Skeletal muscle tissue (tissue), 4 donors: ENCODE data around the gene AMFR. TPM values are rescaled to one million over a fixed set of nuclear protein-coding genes. Genes with fewer than 3 reads are reported as not detected.

Experiments
- H3K27ac ChIP-seq: one replicate; pipeline ENCODE4 v1.7.0; 2013; ENCODE audit warnings: mild to moderate bottlenecking, low read depth, low read length, inconsistent platforms
- H3K27me3 ChIP-seq, 3 donors: one replicate each; pipeline ENCODE4 v1.7.0; 2013; ENCODE audit warnings: low read length in 3 of 3; ENCODE audit not compliant: control insufficient read depth in 3 of 3, insufficient read depth in 3 of 3
- H3K36me3 ChIP-seq, 3 donors: one replicate each; pipeline ENCODE4 v1.7.0; 2013; ENCODE audit warnings: low read length in 3 of 3; ENCODE audit not compliant: control insufficient read depth in 3 of 3, insufficient read depth in 3 of 3
- H3K4me1 ChIP-seq, 3 donors: one replicate each; pipeline ENCODE4 v1.7.0; 2013; ENCODE audit warnings: low read length in 3 of 3, mild to moderate bottlenecking in 3 of 3; ENCODE audit not compliant: control insufficient read depth in 3 of 3, insufficient read depth in 3 of 3
- H3K4me3 ChIP-seq, 3 donors: one replicate each; pipeline ENCODE4 v1.7.0; 2013; ENCODE audit warnings: low read length in 3 of 3
- H3K9ac ChIP-seq, 3 donors: one replicate each; pipeline ENCODE4 v1.7.0; 2013; ENCODE audit warnings: low read length in 3 of 3, mild to moderate bottlenecking in 3 of 3, moderate library complexity in 2 of 3, low read depth in 1 of 3
- H3K9me3 ChIP-seq, 3 donors: one replicate each; pipeline ENCODE4 v1.7.0; 2013; ENCODE audit warnings: low read length in 3 of 3; ENCODE audit not compliant: control insufficient read depth in 3 of 3
- total RNA-seq: library from RNA; depleted of rRNA; stranded (reverse); fragments of >200 nt; gene quantifications from one replicate; pipeline ENCODE4 v1.2.3, GENCODE V29; 2014
- donor health status: Osteomylitis.

AMFR gene
- total RNA-seq, 1 donor from 2014 or later, result 130 TPM

DNA sequence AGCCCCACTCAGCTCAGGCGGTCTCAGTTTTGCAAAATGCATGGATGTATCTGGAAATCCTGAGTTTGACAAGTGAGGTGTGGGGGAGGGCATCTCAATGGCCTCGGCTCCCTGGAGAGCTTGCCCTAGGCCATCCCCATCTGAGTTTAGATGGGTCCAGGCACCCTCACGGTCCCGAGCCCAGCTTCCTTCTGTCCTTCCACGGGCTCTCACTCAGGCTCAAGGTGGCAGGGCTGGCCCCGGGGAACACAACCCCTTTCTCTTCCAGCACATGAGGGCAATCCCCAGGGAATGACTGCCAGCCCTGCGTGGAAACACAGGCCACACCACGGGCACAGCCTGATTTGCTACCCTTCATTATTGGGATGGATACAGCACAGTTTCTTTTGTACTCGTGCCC is 58.4 kb downstream of the AMFR start:
- Histone ChIP-seq H3K9me3 (no peaks in the 10 kb centered on the region), H3K9ac (no peak overlapping the region), H3K4me1 (peaks cover 9 to 18% (median 10%) of the 10 kb centered on the region in 3 donors), H3K36me3 (peaks cover 44 to 66% (median 53%) of the 10 kb centered on the region in 3 donors), H3K4me3 (no peak overlapping the region), H3K27ac (no peak overlapping the region), H3K27me3 (no peaks in the 10 kb centered on the region)

DNA sequence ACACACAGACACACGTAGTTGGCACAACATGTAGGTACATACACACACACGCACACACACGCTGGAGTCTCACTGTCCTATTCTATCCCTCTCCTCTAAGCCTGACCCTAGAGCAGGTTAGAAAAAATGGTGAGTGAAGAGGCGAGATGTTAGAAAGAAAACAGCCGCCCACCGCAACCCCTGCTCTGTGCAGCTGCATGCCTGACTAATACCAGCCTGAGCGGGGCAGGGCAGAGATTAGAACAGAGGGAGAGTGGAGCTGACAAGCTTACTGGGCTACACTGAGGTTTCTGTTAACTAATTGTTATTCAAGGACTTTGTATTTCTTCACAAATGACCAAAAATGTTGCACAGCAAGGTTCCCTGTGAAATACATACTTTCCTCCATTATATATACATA is 59.8 kb downstream of the AMFR start:
- Histone ChIP-seq H3K9me3 (no peaks in the 10 kb centered on the region), H3K27me3 (no peaks in the 10 kb centered on the region), H3K9ac (no peak overlapping the region), H3K4me1 (peaks cover 1 to 10% (median 7%) of the 10 kb centered on the region in 3 donors), H3K4me3 (no peak overlapping the region), H3K27ac (no peak overlapping the region), H3K36me3 (peaks cover 44 to 67% (median 54%) of the 10 kb centered on the region in 3 donors)

DNA sequence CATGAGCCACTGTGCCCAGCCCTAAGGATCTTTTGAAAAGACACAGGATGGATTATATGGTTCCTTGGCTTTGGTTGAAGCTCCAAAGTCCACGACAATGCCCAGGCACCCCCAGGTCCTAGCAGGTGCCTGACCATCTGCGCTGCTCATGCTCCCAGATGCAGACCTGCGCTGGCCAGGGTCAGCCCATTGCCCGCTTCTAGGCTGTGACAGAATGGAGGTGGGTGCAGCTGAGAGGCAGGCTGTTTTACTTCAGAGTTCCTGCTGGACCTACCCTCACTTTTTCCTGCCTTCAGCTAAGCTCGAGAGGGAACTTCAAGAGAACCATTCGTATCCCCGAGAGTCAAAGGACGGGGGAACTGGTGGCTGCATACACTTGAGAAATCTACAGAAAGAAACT is 60.5 kb downstream of the AMFR start:
- no peak overlapping the region for H3K27ac ChIP-seq
- H3K36me3 ChIP-seq, result peaks cover 44 to 67% (median 54%) of the 10 kb centered on the region in 3 donors
- H3K9me3 ChIP-seq, result no peaks in the 10 kb centered on the region
- H3K4me3 ChIP-seq, result no peak overlapping the region
- H3K27me3 ChIP-seq, result no peaks in the 10 kb centered on the region
- no peak overlapping the region for H3K9ac ChIP-seq
- H3K4me1 ChIP-seq, result peaks cover 4 to 13% (median 12%) of the 10 kb centered on the region in 3 donors

DNA sequence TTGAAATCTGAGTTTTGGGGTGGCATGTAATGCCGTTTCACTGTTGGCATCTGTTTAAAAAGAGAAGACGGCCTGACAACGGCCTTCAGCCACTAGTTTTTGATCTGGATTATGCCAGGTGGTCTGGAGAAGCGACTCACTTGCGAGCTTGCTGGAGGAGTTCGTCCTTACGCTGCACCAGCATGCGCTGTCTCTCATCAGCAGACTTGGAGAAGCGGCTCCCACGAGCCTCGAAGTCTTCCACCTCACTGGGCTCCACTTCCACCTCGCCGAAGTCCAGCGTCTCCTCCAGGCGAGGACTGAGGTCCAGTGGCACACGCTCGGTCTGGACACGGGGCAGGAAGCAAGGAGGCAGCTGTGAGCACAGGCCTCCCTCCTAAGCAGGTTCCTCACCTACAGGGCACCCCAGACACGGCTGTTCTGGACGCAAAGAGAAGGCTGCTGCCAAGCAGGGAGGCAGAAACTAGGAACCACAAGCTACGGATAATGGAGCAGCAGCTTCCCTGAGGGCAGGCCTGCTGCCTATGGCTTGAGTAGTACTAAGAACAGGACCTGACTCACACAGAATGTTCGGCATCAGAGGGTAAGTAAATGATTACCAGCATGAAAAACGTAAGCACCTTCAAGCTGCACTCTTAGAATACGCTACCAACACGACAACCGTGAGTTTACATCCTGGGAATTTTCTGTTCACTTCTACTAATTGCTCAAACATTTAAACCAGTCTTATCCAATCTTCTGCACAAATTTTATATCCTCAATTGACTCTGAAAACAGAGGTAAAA is 61.4 kb downstream of the AMFR start:
- H3K27me3 ChIP-seq, result no peaks in the 10 kb centered on the region
- H3K27ac ChIP-seq, result no peak overlapping the region
- H3K9me3 ChIP-seq, result no peaks in the 10 kb centered on the region
- no peak overlapping the region for H3K9ac ChIP-seq
- peaks cover 7 to 16% (median 13%) of the 10 kb centered on the region in 3 donors for H3K4me1 ChIP-seq
- peaks cover 44 to 64% (median 50%) of the 10 kb centered on the region in 3 donors for H3K36me3 ChIP-seq
- H3K4me3 ChIP-seq, result no peak overlapping the region

DNA sequence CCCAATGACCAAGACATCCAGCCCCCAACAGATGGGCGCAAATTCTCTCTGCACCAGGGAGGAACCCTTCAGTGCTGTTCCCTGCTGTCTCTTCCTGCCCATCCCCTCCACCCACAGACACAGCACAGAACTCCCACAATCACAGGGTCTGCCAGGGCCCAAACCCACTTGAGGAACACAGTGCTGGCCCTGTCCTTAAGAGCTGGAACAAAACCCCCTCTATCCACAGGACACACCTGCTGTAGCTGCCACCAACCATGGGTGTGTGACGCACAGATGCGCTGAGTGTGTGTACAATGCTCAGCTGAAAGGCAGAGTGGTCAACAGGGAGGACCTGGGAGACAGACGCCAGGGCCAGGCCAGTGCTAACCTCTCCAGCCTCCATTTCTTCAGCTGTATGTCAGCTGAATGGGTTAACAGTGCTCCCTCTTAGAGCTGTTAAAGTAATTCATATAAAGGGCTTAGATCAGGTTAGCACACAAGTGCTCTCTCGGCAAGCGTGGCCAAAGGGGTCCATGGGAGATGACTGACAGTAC is 62.1 kb downstream of the AMFR start:
- peaks cover 7 to 17% (median 13%) of the 10 kb centered on the region in 3 donors for H3K4me1 ChIP-seq
- H3K4me3 ChIP-seq, result no peak overlapping the region
- H3K36me3 ChIP-seq, result peaks cover 44 to 57% (median 48%) of the 10 kb centered on the region in 3 donors
- H3K27me3 ChIP-seq, result no peaks in the 10 kb centered on the region
- H3K9me3 ChIP-seq, result no peaks in the 10 kb centered on the region
- H3K27ac ChIP-seq, result no peak overlapping the region
- no peak overlapping the region for H3K9ac ChIP-seq

DNA sequence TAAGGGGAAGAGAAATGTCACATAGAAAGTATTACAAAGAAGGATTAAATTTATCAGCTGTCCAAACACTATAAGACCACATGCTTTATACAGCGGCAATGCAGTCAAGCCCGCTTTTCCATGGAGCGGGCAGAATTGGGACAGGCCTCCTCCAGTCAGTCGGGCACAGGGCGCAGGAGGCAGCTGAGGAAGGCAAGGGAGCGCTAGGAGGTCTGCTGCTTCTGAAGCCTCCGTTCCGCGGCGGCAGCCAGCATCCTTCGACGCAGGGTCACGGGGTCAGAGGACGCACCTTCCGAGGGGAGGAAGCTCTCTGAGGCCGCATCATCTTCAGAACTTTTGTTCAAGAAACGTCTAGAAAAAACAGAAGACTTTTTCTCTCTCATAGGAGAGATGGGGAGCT is 62.6 kb downstream of the AMFR start:
- Histone ChIP-seq H3K27me3 (no peaks in the 10 kb centered on the region), H3K27ac (no peak overlapping the region)

DNA sequence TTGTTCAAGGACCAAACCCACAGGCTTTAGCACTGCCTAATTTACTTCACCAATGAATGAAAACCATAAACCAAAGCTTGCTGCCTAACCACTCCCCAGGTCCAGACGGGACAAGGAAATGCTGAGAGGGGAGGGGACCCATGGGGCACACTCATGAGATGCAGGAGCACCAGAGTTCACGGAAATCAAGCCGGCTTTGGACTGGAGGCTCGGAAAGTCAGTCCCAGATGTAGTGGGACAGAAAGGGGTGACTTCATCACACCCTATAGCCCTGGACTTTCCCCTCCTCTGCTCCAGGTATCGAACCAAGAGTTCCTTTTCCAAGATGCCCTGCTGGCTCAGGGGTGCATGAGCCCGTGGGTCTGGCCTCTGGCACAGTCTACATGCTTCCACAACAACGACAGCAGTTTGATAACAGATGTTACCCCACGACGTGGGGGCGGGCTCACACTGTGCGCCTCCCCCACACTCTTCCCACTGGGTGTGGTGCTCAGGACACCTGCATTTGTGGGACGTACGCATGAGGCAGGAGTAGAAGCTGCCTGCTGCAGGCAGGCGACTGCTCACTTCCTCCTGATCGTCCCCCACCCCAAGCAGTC is 63.2 kb downstream of the AMFR start:
- Histone ChIP-seq H3K4me1 (peaks cover 8 to 20% (median 9%) of the 10 kb centered on the region in 3 donors), H3K27ac (no peak overlapping the region), H3K9ac (no peak overlapping the region), H3K9me3 (no peaks in the 10 kb centered on the region), H3K4me3 (no peak overlapping the region), H3K36me3 (peaks cover 36 to 46% (median 41%) of the 10 kb centered on the region in 3 donors), H3K27me3 (no peaks in the 10 kb centered on the region)

More for the DNA sequence above, 62.6 kb downstream of the AMFR start:
- Histone ChIP-seq H3K36me3 (peaks cover 39 to 52% (median 46%) of the 10 kb centered on the region in 3 donors), H3K4me1 (peaks cover 8 to 20% (median 9%) of the 10 kb centered on the region in 3 donors), H3K9ac (no peak overlapping the region), H3K4me3 (no peak overlapping the region), H3K9me3 (no peaks in the 10 kb centered on the region)

DNA sequence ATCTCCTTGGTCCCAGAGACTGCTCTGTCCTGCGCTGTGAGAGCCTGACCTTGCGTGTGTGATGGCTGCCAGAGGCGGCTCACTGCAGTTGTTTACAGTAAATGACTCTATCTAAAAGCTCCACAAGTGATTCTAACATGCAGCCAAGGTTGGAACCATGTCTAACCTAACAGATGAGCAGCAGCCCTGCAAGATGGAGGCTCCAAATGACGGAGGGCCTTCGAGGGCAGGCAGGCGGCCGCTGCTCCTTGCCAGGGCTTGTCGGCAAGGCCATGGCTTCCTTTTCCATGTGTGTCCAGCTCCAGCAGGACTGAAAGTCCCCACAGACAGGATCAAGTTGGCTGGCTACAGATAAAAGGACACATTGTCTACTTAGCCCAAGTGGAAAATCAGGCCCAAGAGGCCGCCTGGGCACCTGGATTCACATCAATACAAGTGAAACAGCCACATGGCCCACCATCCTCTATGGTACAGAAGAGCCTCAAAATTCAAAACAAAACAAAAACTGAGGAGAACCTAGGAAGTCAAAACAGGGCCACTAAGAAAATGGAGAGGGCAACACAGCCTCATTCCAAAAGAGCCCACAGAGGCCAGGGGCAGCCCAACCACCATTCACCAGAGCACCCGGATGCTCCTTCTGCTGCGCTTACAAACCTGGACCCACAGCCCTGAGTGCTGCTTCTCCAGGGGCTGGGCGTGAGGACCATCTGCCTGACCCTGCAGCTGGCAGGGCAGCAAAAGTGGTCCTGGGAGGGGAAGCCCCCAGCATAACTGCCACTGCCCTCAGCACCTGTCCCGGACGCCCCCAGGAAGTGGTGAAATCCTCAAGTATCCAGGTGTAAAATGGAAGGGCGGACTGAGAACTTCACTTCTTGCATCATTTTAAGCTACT is 65.0 kb downstream of the AMFR start:
- Histone ChIP-seq H3K4me3 (no peak overlapping the region), H3K9ac (peak overlapping the region in 1 of 3 donors; percentile 45), H3K27me3 (no peaks in the 10 kb centered on the region), H3K27ac (peak overlapping the region; percentile 41), H3K9me3 (no peaks in the 10 kb centered on the region), H3K36me3 (peaks cover 31 to 35% (median 32%) of the 10 kb centered on the region in 3 donors), H3K4me1 (peaks cover 13 to 27% (median 14%) of the 10 kb centered on the region in 3 donors)

DNA sequence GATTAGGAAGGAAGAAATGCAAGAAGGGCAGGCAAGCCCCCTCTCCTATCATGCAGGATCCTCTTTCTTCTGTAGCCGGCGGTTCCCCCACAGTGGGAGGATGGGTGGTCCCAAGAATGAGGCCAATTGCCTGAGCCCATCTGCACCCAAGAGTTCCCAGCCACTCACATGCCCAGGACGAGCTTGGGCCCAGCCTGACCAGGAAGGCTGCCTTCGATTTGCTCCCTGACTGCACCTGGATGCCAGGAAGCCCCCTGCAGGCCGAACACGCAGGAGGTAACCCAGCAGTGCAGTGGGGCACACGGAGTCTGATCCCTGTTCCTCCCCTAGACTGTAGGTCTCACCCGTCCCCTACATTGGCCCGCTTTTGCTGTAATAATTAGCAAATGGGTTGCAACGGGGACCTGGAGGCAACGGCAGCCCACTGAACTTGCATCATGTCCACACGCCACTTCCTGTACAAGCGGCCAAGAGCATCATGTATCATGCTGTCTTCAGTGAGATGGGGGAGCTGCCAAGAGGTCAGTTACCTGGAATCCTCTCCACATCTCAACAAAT is 67.5 kb downstream of the AMFR start:
- peak overlapping the region; percentile 38 for H3K27ac ChIP-seq
- H3K9ac ChIP-seq, result no peak overlapping the region

More for the DNA sequence above, 67.5 kb downstream of the AMFR start:
- Histone ChIP-seq H3K9me3 (no peaks in the 10 kb centered on the region), H3K36me3 (peaks cover 9 to 10% (median 10%) of the 10 kb centered on the region in 3 donors), H3K4me1 (peaks cover 20 to 30% (median 23%) of the 10 kb centered on the region in 3 donors), H3K27me3 (no peaks in the 10 kb centered on the region), H3K4me3 (peak overlapping the region in 1 of 3 donors; percentile 29)
